NCI-H524 (cell line): Measurements from ENCODE around the gene APOBEC3F.
"Not testable (repeated sequence)": the region's sequence is repeated elsewhere in the genome, so short reads cannot be mapped to it uniquely, and the experiment has no call there.

Source experiments
- DNase-seq, 2 experiments: peaks; one replicate each; lab custom pipeline; 2025; lab: John Stamatoyannopoulos, UW

The APOBEC3F gene

DNA sequence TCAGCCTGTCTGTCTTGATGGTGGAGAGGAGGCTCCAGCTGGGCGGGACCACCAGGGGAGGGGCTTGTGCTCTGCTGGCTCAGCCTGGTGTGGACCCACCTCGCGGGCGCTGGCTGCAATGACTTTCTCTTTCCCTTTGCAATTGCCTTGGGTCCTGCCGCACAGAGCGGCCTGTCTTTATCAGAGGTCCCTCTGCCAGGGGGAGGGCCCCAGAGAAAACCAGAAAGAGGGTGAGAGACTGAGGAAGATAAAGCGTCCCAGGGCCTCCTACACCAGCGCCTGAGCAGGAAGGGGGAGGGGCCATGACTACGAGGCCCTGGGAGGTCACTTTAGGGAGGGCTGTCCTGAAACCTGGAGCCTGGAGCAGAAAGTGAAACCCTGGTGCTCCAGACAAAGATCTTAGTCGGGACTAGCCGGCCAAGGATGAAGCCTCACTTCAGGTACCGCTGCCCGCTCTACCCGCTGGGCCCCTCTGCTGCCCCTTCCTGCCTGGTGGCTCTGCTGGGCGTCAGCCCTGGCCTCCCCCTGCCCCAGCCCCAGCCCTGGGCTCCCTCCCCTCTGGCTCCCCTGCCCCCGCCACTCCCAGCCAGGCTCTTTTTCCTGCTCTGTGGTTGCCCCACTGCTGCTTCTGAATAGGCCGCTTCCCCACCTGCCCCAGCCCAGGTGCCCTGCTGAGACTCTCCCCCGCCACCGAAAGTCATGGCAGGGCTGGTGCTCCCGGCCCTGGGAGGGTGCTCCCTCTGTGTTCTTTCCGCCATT, at the start of gene APOBEC3F:
APOBEC3F (plus strand) TSS at position 327 of the 759 bp plus-strand sequence; CDS start at position 424, 97 bp downstream.
- DNase-seq, result not testable (repeated sequence)

DNA sequence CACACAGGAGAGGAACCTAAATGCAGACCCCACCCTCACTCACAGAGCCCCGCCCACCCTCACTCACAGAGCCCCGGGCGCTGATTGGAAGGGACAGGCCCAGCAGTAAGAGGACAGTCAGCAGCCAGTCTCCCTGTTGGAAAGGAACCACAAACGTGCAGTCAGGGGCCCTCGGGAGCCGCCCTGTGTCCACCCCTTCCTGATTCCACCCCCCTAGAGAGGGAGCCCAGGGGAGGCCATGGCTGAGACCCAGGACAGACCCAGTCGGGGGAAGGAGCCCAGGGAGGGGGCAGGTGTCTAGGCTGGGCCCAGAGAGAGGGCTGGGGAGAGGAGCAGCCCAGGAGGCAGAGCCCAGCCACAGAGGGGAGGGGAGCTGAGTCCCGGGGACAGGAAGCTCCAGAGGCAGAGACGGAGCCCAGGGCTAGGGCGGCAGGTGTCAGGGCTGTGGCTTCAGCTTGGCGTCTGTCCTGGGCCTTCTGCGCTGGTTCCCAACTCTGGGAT, 47.7 kb upstream of the APOBEC3F start:
- DNase-seq, result not testable (repeated sequence)

DNA sequence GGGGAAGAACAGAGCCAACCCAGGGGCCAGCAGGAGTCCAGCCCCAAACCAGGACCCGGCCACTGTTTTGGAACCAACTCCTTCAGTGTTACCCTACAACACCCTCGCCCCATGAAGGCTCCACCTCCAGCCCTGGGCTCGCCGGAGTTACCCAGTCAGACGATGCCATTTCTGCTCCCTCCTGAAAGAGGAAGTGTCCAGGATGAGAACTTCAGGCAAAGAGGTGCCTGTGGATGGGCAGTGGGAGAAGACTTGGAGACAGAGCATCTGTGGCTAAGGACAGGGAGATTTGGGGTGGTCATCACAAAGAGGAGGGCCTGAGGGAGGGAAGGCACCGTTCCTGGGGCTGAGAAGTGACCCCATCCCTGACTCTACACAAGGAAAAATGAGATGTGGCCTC, 44.6 kb upstream of the APOBEC3F start:
- no peak for DNase-seq

DNA sequence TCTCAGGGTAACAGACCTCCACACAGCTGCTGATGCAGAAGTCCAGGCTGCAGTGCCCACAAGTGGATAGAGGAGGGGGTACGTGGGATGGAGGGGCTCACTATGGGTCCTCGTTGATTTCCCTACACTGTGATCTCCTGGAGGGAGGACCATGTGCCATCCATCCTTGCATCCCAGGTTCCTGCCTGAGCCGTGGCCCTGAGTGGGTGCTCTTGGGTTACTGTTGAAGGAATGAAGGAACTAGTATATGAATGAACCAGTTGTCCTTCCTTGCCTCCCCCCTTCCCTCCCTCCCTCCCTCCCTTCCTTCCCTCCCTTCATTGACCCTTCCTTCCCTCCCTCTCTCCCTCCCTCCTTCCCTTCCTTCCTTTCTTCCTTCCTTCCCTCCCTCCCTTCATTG, 43.1 kb upstream of the APOBEC3F start:
- no peak for DNase-seq

DNA sequence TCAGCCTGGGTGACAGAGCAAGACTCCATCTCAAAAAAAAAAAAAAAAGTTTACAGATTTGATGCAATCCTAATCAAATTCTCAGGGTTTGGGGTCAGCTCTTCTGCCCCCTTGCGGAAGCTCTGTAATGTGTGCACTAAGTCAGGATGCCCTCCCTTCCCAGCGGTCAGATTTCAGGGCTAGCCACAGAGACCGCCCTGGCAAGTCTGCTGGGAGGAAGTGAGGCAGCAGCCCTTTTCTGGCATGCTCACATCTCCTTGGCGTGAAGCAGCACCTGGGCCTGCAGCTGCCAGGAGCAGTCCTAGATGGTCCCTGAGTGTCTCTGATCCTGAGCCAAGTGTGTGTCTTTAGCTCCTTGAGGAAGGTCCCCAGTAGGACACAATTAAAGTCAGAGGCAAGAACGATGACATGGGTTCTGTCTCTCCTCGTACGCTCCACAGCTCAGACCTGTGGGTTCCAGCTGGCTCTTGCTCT, 37.5 kb upstream of the APOBEC3F start:
- peak; percentile 29 to 67 for DNase-seq

DNA sequence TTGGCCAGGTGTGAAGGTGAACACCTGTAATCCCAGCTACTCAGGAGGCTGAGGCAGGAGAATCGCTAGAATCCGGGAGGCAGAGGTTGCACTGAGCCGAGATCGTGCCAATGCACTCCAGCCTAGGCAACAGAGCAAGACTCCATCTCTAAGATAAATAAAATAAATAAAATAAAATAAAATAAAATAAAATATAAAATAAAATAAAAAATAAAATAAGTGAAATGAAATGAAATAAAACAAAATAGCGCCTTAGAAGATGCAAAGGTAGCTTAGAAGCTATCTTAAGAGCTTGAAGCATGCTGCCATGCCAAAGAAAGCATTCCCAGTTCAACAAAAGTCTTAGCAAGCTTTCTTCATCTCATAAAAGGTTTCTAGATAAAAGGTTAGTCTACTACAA, 33.5 kb upstream of the APOBEC3F start:
- DNase-seq, result no peak

DNA sequence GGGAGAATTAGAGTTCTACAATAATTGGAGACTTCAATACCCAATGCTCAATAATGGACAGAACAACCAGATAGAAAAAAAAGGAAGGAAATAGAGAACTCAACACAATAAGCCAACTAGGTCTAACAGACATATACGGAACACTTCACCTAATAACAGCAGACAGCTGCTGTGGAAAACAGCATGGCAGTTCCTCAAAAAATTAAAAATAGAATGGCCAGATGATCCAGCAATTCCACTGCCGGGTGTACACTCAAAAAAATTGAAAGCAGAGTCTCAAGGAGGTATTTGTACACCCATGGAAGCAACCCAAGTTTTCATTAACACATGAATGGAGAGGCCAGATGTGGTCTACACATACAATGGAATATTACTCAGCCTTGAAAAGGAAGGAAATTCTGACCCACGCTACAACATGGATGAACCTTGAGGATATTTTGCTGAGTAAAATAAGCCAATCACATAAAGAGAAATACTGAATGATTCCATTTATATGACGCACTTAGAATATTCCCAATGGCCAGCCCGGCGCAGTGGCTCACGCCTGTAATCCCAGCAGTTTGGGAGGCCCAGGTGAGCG, 32.3 kb upstream of the APOBEC3F start:
- DNase-seq, result not testable (repeated sequence)

DNA sequence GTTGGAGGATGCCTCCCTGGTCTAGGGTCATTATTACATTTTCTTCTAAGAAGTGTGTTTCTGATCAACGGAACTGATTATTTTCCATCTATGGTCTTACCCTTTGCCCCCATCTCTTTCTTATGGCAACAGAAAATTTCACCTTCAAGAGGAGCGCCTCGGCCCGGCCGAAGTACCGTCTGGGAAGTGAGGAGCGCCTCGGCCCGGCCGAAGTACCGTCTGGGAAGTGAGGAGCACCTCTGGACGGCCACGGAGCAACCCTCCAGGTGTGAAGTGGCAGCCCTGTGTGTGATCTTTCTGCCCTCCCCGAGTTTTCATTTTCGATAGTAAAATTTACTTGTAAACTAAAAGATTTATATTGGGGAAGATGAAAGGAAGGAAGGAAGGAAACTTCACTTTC, 29.7 kb upstream of the APOBEC3F start:
- DNase-seq, result no peak

DNA sequence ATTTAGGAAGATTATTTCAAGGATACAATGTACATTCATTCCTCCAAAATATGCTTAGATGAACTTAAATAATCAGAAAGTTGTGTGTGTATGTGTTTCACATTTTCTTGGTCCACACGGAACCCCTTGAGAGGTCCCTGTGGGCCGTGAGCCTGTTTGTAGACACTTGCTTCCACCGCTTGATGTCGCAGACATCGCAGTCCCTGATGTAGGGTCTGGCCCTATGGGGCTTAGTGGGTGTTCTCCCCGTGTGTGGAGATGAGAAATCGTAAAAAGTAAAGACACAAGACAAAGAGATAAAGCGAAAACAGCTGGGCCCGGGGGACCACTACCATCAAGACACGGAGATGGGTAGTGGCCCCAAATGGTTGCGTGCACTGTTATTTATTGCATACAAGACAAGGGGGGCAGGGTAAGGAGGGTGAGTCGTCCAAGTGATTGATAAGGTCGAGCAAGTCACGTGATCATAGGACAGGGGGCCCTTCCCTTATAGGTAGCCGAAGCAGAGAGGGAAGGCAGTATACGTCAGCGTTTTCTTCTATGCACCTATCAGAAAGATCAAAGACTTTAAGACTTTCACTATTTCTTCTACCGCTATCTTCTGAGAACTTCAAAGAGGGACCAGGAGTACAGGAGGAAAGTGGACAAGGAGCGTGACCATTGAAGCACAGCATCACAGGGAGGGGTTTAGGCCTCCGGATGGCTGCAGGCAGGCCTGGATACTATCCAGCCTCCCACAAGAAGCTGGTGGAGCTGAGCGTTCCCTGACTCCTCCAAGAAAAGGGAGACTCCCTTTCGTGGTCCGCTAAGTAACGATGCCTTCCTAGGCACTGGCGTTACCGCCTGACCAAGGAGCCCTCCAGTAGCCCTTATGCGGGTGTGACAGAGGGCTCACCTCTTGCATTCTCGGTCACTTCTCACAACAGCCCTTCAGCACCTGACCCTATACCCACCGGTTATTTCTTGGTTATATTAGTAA, 27.8 kb upstream of the APOBEC3F start:
- no peak for DNase-seq

DNA sequence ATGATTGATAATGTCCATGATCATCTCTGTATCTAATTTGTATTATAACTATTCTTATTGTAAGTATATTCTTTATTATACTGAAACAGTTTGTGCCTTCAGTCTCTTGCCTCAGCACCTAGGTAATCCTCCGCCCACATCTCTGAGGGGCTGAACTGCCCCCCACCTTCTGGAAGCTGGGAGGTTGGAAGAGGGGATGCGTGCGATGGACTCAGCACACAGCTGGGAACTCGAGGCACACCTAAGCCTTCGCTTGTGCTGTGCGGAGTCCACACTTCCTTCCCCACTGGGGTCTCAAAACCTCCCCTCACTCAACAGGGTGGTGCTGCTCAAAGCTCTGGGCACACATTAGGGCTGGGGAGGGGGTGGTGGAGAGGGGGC, 27.1 kb upstream of the APOBEC3F start:
- not testable (repeated sequence) for DNase-seq

DNA sequence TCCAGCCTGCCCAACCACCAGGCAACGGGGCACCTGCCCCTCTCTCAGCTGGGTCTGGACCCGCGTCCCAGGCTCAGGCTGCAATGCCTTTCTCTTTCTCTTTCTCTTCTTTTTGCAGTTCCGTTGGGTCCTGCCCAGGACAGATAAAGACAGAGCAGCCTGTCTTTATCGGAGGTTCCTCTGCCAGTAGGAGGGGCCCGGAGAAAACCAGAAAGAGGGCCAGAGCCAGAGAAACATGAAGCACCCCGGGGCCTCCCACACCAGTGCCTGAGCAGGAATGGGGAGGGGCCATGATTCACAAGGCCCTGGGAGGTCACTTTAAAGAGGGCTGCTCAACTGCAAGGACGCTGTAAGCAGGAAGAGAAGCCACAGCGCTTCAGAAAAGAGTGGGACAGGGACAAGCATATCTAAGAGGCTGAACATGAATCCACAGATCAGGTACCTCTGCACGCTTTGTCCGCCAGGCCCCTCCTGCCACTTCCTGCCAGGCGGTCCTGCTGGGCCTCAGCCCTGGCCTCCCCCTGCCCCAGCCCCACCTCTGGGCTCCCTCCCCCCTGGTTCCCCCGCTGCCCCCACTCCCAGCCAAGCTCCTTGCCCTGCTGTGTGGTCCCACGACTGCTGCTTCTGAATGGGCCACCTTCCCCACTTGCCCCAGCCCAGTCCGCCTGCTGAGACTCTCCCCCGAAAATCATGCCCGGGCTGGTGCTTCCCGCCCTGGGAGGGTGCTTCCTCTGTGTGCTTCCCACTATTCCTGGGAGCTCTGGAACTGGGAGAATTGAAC, 26.5 kb upstream of the APOBEC3F start, which contains the start of gene APOBEC3C:
APOBEC3C (plus strand) TSS at position 316 of the 781 bp plus-strand sequence; CDS start at position 422, 106 bp downstream.
- no peak for DNase-seq

DNA sequence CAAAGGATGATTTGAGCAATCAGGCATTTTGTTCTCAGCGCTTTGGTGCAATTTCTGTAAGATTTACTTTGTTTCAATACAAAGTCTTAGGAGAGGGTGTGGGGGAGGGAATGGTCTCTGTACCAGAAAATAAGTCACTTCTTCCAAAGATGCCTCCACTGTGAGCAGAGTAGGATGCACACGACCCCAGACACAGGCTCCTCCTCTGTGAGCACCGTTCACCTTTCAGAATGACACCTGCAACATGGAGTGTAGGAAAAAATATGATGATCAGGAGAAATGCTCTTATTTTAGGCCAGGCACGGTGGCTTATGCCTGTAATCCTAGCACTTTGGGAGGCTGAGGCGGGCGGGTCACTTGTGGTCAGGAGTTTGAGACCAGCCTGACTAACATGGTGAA, 25.9 kb upstream of the APOBEC3F start:
- DNase-seq, result not testable (repeated sequence)

DNA sequence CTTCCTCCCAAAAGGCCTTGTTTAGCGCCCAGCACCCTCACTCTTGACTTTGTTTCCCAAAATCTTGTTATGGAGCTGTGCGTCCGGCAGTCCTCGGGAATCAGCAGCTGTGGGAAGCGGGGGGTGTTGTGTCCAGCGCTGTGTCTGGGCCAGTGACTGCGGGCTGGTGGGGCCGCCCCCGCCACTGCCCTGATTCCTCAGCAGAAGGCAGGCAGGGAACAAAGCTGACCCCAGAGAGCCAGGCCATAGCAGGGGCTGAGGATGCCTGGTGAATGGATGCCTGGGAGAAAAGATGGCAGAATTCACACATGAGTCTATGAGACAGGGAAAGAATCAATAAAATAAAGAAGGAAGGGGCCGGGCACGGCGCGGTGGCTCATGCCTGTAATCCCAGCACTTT, 24.1 kb upstream of the APOBEC3F start:
- no peak for DNase-seq

DNA sequence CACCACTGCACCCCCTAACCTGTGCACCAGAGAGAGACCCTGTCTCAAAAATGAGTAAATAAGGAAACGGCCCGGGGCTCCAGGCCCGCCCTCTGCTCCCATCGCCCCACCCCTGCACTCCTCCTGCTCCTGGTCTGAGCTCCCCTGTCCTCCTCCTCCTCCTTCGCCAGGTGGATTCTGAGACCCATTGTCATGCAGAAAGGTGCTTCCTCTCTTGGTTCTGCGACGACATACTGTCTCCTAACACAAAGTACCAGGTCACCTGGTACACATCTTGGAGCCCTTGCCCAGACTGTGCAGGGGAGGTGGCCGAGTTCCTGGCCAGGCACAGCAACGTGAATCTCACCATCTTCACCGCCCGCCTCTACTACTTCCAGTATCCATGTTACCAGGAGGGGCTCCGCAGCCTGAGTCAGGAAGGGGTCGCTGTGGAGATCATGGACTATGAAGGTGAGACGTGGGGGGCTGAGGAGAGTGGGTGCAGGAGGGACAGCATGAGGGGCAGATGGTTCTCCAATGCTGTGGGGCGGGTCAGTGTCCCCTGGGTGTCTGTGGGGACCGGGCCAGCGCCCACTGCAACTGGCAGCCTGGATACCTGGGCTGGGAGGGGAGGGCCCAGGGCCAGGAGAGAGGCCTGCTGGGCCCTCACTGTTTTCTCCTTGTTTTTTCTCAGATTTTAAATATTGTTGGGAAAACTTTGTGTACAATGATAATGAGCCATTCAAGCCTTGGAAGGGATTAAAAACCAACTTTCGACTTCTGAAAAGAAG, 22.9 kb upstream of the APOBEC3F start:
- no peak for DNase-seq

DNA sequence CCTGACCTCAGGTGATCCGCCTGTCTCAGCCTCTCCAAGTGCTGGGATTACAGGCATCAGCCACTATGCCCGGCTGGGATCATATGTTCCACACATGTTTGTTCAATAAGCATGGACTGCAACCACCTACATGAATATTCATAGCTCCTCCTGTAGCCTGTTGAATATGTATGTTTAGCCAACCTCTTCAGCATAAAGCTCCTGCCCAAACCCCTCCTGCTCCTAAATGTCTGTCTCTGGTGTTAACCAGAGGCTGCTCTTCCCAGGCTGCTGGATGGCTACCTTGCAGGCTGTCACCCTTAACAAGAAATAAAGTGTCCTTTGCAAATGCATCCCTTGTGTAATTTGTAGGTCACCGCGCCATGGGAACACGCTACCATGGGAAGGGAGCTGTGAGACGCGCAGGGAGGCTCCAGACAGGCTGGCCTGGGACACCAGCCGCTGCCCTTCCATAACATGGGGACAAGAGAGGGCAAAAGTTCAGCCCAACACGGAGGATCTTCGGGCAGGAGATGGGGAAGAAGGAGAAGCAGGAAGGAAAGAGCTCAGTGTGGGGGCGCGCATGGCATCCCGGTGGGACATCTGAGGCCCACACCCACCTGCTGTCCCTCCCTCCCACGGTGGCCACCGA, 20.5 kb upstream of the APOBEC3F start:
- not testable (repeated sequence) for DNase-seq

DNA sequence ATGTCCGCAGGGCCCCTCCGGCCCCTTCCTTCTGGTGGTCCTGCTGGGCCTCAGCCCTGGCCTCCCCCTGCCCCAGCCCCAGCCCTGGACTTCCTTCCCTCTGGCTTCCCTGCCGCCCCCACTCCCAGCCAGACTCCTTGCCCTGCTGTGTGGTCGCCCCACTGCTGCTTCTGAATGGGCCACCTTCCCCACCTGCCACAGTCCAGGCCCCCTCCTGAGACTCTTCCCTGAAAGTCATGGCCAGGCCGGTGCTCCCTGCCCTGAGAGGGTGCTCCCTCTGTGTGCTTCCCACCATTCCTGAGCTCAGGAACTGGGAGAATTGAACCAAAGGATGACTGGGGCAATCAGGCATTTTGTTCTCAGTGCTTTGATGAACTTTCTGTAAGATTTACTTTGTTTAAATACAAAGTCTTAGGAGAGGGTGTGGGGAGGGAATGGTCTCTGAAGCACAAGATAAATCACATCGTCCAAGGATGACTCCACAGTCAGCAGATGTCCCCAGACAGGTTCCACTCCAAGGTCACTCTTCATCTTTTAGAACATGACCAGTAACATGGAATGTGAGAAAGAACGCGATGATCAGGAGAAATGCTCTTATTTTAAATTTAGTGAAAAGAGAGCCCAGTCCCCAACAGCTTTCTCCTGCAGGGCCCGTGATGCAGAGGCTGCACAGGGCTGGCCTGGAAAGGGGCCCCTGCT, 19.0 kb upstream of the APOBEC3F start:
- no peak for DNase-seq

DNA sequence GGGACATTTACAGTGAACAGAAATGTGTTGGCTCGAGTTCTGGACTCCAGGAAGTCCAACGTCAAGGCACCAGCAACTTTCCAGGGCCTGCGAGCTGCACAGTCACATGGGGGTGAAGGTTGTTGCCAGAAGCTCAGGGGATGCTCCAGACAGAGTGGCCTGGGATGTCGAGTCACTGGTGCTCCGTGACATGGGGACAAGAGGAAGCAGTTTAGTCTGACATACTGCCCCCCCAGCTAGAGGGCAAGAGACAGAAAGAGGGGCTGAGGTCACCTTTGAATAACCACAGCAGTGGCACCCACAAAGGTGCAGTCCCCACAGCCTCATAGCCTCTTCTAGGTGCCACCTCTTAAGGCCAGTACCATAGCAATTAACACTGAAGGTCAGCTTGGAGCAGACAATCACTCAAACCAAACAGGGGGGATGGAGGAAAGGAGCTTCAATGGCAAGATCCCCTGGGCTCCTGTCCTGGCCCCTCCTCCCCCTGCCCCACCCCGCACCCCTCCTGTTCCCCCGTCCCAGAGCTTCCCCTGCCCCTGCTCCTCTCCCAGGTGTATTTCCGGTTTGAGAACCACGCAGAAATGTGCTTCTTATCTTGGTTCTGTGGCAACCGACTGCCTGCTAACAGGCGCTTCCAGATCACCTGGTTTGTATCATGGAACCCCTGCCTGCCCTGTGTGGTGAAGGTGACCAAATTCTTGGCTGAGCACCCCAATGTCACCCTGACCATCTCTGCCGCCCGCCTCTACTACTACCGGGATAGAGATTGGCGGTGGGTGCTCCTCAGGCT, 15.9 kb upstream of the APOBEC3F start:
- no peak for DNase-seq

DNA sequence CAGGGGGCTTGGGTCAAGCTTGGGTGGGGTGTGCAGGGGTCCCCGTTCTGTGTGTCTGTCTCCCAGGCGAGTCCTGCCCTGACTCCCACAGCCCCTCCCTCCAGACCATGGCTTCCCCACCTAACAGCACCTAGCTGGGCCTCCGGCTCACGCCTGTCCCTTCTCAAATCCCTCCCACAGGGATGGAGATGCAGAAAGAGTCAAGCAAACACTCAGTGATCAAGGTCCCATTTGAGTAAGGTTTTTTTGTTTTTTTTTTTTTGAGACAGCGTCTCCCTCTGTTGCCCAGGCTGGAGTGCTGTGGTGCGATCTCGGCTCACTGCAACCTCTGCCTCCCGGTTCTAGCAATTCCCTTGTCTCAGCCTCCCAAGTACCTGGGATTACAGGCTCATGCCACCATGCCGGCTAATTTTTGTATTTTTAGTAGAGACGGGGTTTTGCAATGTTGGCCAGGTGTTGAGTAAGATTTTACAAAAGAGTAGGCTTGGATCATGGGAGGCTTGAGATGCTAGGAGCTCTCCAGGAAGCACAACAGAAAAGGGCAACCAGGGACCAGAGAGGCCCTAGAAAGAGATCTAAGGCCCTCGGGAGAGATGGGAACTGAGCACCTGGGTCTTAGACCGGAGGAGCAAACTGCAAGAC, 14.0 kb upstream of the APOBEC3F start:
- DNase-seq, result no peak
